Skin of body (tissue), 2 donors: Measurements from ENCODE around the gene PIGR. TPM values are rescaled to one million over a fixed set of nuclear protein-coding genes. Genes with fewer than 3 reads are reported as not detected.
A peak's percentile ranks its signal among the peaks of the same experiment; 100 is the strongest.

Experiments
- DNase-seq: peaks from one replicate; lab custom pipeline; 2025; lab: John Stamatoyannopoulos, UW
- total RNA-seq: library from RNA; depleted of rRNA; stranded (reverse); fragments of >200 nt; gene quantifications from one replicate; pipeline ENCODE4 v1.2.3, GENCODE V29; 2014

Gene PIGR
- total RNA-seq, 1 donor from 2014 or later, result not detected

GRCh38 chr1:206892351-206892984, 53.8 kb downstream of the PIGR start:
- no peak for DNase-seq

- no peak for DNase-seq
These were observed 54.9 kb downstream of the PIGR start for GRCh38 chr1:206891412-206891811.

DNA sequence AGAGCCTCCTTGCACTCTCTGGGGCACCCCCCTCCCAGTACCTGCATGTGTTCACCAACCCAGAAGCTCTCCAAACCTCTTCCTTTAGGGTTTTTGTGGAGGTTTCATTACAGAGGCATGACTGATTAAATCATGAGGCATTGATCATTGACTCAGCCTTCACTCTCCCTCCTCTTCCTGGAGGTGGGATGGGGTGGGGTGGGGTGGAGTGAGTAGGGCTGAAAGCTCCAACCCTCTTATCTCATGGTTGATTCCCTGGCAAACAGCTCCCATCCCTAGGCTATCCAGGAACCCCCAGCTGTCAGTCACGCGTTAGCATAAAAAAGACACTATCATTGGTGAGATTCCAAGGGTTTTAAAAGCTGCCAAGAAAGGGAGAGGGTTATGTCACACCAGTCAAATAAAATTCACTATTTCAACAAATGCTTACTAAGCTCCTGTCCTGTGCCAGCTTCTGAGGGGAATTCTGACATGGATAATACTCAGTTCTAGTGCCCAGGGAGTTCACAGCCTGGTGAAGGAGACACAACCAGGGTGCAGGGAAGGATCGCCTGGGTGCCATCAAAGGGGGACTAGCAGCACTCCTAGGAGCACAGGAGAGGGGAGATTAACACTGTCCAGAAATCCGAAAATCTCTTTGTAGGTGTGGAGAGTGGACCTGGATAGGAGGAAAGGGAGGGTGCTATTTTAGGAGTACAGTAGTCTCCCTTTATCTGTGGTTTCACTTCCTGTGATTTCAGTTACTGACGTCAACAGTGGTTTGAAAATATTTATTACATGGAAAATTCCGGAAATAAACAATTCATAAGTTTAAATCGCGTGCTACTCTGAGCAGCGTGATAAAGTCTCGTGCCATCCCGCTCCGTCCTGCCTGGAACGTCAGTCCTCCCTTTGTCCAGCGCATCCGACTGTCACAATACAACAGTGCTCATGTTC, 55.9 kb downstream of the PIGR start:
- peak; percentile 7 for DNase-seq

DNA sequence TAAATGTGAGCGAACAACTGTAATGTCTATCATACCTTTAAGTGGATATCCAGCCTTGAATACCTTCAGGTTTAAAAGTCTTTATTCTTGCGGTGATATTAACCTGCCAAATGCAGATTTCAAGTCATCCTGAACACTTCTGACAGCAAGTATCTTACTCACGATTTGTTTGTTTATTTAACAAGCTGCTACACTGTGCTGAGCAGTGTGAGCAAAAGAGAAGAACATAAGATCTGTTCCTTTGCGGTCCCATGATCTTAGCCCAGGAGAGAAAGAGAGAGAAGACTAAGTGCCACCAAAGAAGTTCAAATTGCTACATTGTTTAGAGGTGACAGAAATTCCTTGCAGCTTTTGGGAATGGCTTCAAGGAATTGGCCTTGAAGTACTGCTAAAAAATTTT, 58.6 kb downstream of the PIGR start:
- DNase-seq, result no peak

DNA sequence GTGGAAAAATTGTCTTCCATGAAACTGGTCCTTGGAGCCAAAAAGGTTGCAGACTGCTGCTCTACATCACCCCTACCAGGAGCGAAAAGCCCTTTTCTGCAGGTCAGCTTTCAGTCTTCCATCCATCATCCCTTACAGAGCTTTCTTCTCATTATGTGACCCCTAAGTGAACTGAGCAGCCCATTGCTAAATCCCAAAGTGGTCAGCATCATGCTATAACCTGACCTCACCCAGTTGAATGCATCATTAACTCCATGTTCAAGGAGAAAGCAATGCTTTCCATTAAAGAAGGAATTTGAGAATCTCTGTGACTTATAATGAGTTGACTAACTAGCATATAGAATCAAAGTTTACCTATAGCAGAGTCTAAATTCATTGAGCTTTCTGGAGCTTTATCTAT, 59.4 kb downstream of the PIGR start:
- no peak for DNase-seq

GRCh38 chr1:206885341-206886060, 60.8 kb downstream of the PIGR start:
- DNase-seq, result no peak

- no peak for DNase-seq
These were observed 62.4 kb downstream of the PIGR start for GRCh38 chr1:206883876-206884275.

DNA sequence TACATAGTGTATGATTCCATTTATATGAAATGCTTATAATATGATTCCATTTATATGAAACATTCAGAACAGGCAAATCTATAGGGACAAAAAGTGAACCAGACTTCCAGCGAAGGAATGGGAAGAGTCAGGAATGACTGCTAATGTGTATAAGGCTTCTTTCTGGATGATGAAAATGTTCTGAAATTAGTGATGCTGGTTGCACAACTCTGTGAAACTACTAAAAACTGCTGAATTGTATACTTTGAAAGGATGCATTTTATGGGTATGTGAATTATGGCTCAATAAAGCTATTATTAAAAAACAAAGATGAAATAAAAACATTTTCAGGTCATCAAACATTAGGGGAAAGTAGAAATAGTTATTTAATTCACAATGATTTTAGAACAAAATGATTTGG, 63.1 kb downstream of the PIGR start:
- DNase-seq, result no peak

DNA sequence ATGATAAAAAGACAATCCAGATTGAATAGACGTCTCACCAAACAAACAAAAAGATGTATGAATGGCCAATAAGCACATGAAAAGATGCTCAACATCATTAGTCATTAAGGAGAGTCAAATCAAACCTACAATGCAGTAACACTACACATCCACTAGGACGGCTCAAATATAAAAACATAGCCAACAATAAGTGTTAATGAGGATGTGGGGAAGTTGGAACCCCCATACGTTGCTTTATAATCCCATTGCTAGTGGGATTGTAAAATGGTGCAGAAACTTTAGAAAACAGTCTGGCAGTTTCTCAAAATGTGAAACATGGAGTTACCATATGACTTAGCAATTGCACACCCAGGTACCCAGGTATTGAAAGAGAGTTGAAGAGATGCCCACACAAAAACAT, 63.7 kb downstream of the PIGR start:
- DNase-seq, result no peak

DNA sequence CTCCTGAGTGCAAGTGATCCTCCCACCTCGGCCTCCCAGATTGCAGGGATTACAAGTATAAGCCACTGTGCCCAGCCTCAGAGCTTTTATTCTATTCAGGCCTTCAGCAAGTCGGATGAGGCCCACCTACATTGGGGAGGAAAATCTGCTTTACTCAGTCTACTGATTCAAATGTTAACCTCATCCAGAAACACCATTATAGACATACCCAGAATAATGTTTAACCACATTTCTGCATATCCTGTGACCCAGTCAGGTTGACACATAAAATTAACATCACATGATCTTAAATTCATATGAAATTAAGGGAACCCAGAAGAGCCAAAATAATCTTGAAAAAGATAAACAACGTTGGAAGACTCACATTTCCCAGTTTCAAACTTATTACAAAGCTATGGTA, 66.0 kb downstream of the PIGR start:
- no peak for DNase-seq

Other genes with a start within 250 kb of the PIGR start
- gene IL19, start 175.7 kb downstream of the PIGR start, total RNA-seq, result not detected
- 1.4 TPM for gene IL10, start 174.0 kb downstream of the PIGR start, total RNA-seq
- gene IL20, start 80.8 kb downstream of the PIGR start, total RNA-seq, result 0.59 TPM
- not detected for gene IL24, start 49.0 kb downstream of the PIGR start, total RNA-seq
- gene FCMR, start 24.5 kb downstream of the PIGR start, total RNA-seq, result 0.69 TPM
- not detected for gene FCAMR, start 24.0 kb upstream of the PIGR start, total RNA-seq
- gene C1orf116, start 86.3 kb upstream of the PIGR start, total RNA-seq, result 6.4 TPM
- 27.8 TPM for gene YOD1, start 104.7 kb upstream of the PIGR start, total RNA-seq
- 9.4 TPM for gene PFKFB2, start 106.8 kb upstream of the PIGR start, total RNA-seq
- gene C4BPB, start 142.4 kb upstream of the PIGR start, total RNA-seq, result 0.30 TPM
- gene C4BPA, start 157.8 kb upstream of the PIGR start, total RNA-seq, result 0.39 TPM